ENCODE data around the gene SUPT7L.

Gene SUPT7L

GRCh38 chr2:27652341-27652740 is 11.1 kb downstream of the SUPT7L start:
- H3K27ac ChIP-seq, result no peak overlapping the region
- TF ChIP-seq CTCF (conservative IDR thresholded peaks at IDR 0.05) (no peak), ZFX (IDR thresholded peaks at IDR 0.05) (no peak)

GRCh38 chr2:27651056-27651455 is 12.4 kb downstream of the SUPT7L start:
- no peak overlapping the region for H3K27ac ChIP-seq
- no peak for TF ChIP-seq ZFX (IDR thresholded peaks at IDR 0.05)
- TF ChIP-seq CTCF (conservative IDR thresholded peaks at IDR 0.05), result no peak

GRCh38 chr2:27647737-27648136 is 15.7 kb downstream of the SUPT7L start:
- no peak overlapping the region for H3K27ac ChIP-seq
- TF ChIP-seq CTCF (conservative IDR thresholded peaks at IDR 0.05) (no peak), ZFX (IDR thresholded peaks at IDR 0.05) (no peak)

GRCh38 chr2:27647289-27647688 is 16.1 kb downstream of the SUPT7L start:
- no peak overlapping the region for H3K27ac ChIP-seq
- no peak for TF ChIP-seq ZFX (IDR thresholded peaks at IDR 0.05)
- no peak for TF ChIP-seq CTCF (conservative IDR thresholded peaks at IDR 0.05)

- TF ChIP-seq ZFX (IDR thresholded peaks at IDR 0.05) (no peak), CTCF (conservative IDR thresholded peaks at IDR 0.05) (no peak)
- H3K27ac ChIP-seq, result no peak overlapping the region
Measured at GRCh38 chr2:27645197-27645596, 18.2 kb downstream of the SUPT7L start.

GRCh38 chr2:27640722-27641245 is 22.6 kb downstream of the SUPT7L start:
- H3K27ac ChIP-seq, result no peak overlapping the region
- TF ChIP-seq CTCF (conservative IDR thresholded peaks at IDR 0.05), result no peak
- no peak for TF ChIP-seq ZFX (IDR thresholded peaks at IDR 0.05)

GRCh38 chr2:27638709-27639108 is 24.7 kb downstream of the SUPT7L start:
- TF ChIP-seq ZFX (IDR thresholded peaks at IDR 0.05), result no peak
- TF ChIP-seq CTCF (conservative IDR thresholded peaks at IDR 0.05), result no peak
- H3K27ac ChIP-seq, result no peak overlapping the region
